A549 (cell line): Measurements from ENCODE around the gene AQR.

Source experiments
- CEBPB ChIP-seq, 2 experiments: fragments of >200 bp in 1 of 2; sonication (Bioruptor Twin) in 1 of 2; formaldehyde crosslinking in 1 of 2; IDR thresholded peaks; 2 replicates each; pipeline ENCODE4 v1.6.1; 2012 to 2016
- CTCF ChIP-seq: fragments of >200 bp; sonication (Bioruptor Twin); formaldehyde crosslinking; IDR thresholded peaks from 3 replicates; pipeline ENCODE4 v1.5.1; 2016
- EP300 ChIP-seq, 2 experiments: fragments of >200 bp; sonication (Bioruptor Twin); formaldehyde crosslinking; IDR thresholded peaks; 2 replicates in 1 of 2; 3 replicates in 1 of 2; pipeline ENCODE4 v1.6.1; 2016 to 2017
- ESRRA ChIP-seq: fragments of 150-350 bp; IDR thresholded peaks from 2 replicates; pipeline ENCODE4 v1.6.1; 2014; ENCODE audit warnings: mild to moderate bottlenecking, low read length, borderline replicate concordance
- HDAC2 ChIP-seq: fragments of 200-600 bp; sonication (generic); IDR thresholded peaks from 2 replicates; pipeline ENCODE4 v1.6.1; 2016
- MAX ChIP-seq: IDR thresholded peaks from 2 replicates; pipeline ENCODE4 v1.6.1; 2012
- MAZ ChIP-seq: fragments of 150-350 bp; IDR thresholded peaks from 2 replicates; pipeline ENCODE4 v1.6.1; 2014; ENCODE audit warnings: antibody characterized with exemption, low read depth, low read length, borderline replicate concordance
- PHF8 ChIP-seq: fragments of 200-600 bp; sonication (generic); IDR thresholded peaks from 2 replicates; pipeline ENCODE4 v1.6.1; 2016; ENCODE audit warnings: low read depth, mild to moderate bottlenecking, antibody characterized with exemption, moderate library complexity, borderline replicate concordance
- POLR2A ChIP-seq: IDR thresholded peaks from 2 replicates; pipeline ENCODE4 v1.6.1; 2012; ENCODE audit warnings: mild to moderate bottlenecking, low read length
- REST ChIP-seq: fragments of 200-600 bp; sonication (generic); IDR thresholded peaks from 2 replicates; pipeline ENCODE4 v1.6.1; 2016; ENCODE audit warnings: antibody characterized with exemption, mild to moderate bottlenecking, moderate library complexity
- TFCP2L1 ChIP-seq: fragments of 250-450 bp; sonication (Bioruptor Pico); IDR thresholded peaks from 2 replicates; pipeline ENCODE4 v1.5.0; 2021; ENCODE audit warnings: mild to moderate bottlenecking
- TP53 ChIP-seq: fragments of 250-450 bp; sonication (Bioruptor Pico); IDR thresholded peaks from 2 replicates; pipeline ENCODE4 v1.5.0; 2021; ENCODE audit warnings: mild to moderate bottlenecking, moderate library complexity
- USF2 ChIP-seq: fragments of 450-650 bp; IDR thresholded peaks from 2 replicates; pipeline ENCODE4 v1.6.1; 2014; ENCODE audit warnings: antibody characterized with exemption

- TF ChIP-seq TP53 (CRISPR knock-in tag) (no peak), CTCF (no peak), MAX (no peak), REST (no peak), CEBPB (IDR thresholded peaks at IDR 0.05) (no peak), EP300 (IDR thresholded peaks at IDR 0.05) (no peak), HDAC2 (no peak), POLR2A (no peak), USF2 (no peak), MAZ (no peak), TFCP2L1 (CRISPR knock-in tag) (no peak), PHF8 (no peak), ESRRA (no peak)
These were observed 4.0 kb upstream of the AQR start for GRCh38 chr15:34973512-34973911.
